GM19099 (cell line): ENCODE measurements around the gene PAX7.

Experiments used
- POLR2A ChIP-seq: IDR thresholded peaks from 3 replicates; pipeline ENCODE4 v1.6.1; 2011; ENCODE audit warnings: low read depth; ENCODE audit not compliant: insufficient read length; ENCODE audit errors: extremely low read depth

The PAX7 gene

DNA sequence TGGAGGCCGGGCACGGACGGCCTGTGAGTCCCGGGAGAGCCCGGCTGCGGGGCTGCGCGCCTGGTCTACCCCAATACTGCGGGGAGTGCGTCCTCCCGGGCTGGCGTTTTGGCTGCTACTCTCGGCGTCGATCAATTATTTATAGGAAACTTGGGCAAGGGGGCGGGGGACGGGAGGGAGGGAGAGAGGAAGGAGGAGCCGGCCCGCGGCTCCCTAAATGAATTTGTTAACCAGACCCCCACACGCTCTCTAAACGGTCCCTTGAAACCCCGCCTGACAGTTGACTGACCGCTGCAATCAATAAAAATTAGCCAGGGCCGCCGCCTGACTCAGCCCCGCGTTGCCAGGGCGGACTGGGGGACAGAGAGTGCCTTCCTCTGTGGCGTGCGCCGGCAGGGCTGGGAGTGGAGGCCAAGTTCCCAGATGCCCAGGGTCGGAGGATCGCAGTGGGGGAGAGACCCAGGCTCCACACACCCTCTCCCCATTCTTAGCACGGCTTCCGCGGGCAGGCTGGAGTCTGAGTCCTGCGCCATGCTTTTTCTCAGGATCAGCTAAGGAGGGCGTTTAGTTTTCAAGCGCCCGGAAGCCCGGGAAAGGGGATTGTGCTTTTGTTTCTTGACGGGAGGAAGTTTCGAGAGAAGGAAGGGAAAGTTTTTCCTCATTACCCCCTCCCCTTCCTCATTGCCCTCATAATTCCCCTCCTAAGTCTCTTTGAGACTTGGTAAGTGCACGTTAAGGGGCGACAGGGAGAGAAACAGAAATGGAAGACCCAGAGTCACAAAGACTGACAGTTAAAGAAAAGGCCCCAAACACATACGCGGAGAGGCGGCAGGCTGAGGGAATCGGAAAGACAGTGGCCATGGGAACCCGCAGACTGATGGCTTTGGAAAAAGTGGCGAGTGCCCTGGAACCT, 6.2 kb downstream of the PAX7 start:
- TF ChIP-seq POLR2A, result no peak

DNA sequence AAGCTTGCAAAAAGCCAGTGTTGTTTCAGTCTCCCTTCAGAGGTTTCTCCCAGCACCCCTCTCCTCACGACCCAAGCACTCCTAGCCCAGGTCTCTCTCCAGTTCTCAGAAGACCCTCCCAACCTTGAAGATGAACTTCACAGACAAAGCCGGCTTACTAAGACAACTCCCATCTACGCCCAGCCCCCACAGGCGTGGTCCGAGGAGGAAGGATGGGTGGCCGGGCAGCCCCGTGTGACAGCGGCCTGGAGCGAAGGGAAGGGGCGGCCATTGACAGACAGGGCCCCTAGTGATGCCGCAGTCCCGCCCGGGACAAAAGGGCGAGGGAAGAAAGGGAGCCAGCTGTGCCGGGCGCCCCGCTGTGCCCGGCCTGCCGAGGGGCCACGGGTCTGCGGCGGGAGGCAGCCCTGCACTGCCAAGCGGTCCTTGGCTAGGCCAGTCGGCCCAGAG, 6.9 kb downstream of the PAX7 start:
- TF ChIP-seq POLR2A, result no peak

DNA sequence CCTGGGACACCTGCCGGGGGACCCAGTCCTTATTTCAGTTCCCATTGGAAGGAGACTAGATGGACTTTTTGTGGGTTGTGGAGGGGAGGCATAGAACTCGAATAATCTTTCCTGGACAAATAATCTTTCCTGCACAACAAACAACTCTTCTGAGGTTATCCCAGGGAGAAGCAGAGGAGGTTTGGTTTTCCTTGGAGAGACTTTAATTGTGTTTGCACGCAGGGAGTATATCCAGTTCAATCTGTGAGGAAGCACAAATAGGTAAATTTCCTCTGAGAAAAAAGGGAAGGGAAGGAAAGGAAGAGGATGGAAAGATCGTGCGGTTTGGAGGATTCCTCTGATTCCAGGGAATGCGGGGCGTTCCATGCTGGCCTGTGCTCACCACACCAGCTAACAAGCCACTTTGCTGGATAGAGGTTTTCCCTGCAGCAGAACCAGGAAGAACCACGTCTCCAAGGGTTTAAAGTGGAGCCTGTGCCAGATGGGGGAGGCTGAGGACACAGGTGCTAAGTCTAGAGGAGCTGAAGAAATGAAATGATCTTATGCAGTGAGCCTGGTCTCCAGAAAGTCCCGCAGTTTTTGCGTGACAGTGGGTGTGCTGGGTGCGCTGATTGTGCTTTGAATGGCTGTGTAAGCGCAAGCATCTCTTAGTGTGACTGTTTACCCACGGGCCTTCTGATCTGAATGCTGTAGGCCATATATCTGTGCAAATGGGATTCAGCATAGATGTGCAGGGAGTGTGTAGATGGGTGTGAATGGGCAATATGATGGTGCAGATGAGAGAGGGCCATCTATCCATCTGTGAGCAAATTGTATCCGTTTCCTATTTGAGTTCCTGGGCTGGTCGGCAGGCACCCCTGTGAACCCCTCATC, 7.6 kb downstream of the PAX7 start:
- no peak for TF ChIP-seq POLR2A

DNA sequence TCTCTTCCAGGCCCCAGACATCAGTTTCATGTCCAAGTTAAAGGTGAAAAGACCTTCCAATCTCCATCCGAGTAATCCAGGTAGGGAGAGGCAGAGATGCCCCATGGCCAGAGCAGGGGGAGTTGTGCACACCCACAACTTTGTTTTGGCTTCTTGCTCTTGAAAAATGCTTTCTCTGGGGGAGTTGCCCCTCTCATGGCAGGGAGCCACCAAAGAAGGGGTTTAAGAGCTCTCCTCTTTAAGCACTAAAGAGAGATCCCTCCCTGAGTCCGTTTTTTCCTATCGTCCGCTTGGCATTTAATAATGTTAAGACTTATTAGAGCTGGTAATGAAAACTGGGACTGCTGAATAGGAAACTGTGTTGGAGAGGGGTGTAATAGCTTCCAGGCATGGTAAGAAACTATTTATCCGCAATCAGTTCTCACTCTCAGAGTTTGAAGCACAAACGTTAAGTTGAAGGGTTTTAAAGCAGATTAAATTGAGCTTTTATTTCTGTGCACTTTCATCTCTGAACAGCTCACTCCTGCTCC, 8.3 kb downstream of the PAX7 start:
- TF ChIP-seq POLR2A, result no peak

DNA sequence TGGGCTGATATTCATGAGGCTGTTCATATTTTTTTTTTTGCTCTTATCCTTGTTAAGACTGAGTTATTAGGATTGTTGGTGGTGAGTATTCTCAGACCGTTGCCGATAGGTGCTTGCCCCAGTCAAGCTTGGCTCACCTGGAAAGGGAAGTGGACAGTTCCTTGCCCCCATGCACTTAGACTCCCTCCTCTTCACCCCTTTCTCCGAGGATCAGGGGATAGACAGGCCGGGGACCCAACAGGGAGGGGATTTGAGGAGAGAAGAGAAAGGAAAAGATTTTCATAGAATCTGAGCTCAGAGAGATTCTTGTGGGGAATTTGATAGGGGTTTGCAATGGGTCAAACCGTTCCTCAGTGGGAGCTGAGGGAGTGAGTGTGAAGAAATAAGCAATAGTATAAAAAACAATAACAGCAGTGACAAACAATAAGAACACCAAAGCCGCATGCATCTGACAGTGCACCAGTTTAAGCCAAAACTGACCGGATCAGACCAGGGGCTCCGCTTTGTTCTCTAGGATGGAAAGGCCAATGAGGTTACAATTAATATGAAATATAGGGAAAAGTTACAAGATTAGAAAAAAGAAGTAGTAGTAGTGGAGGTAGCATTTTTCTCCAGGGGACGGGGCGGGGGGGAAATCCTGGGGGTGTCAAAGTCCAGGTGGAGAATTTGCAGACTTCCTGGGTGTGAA, 8.9 kb downstream of the PAX7 start:
- TF ChIP-seq POLR2A, result no peak

DNA sequence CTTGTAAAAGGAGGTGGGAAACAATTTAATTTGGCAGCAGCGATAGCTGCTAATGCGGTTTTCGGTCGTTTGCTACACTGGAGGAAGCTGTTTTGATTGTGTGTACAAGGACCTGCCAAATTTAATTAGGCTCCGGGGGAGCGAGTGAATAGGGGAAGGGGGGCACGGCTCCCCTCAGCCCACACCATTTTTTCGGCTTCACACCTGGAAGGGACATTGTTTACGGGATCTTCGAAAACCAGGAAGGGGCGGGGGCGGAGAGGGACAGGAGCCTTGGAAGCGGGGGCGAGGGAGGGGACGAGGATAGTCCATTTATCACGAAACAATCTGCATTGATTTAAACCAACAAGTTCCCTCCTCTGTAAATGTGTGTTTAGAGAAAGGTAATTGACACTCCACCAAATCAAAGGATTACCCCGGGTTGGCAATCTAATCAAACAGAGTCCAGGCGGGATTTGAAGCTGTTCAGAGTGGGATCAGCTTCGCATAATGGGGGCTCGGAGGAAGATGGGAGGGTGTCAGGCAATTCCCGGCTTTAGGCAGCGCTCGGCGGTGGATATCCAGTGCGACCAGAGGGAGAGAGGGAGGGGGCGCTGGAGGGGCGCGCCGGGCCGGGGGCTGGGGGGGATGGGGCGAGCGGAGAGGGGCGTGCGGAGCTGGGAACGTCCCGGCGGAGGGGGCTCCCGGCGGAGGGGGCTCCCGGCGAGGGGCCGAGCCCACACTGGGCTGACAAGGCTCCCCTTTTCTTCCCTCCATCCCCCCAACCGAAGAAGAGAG, 9.8 kb downstream of the PAX7 start:
- no peak for TF ChIP-seq POLR2A

DNA sequence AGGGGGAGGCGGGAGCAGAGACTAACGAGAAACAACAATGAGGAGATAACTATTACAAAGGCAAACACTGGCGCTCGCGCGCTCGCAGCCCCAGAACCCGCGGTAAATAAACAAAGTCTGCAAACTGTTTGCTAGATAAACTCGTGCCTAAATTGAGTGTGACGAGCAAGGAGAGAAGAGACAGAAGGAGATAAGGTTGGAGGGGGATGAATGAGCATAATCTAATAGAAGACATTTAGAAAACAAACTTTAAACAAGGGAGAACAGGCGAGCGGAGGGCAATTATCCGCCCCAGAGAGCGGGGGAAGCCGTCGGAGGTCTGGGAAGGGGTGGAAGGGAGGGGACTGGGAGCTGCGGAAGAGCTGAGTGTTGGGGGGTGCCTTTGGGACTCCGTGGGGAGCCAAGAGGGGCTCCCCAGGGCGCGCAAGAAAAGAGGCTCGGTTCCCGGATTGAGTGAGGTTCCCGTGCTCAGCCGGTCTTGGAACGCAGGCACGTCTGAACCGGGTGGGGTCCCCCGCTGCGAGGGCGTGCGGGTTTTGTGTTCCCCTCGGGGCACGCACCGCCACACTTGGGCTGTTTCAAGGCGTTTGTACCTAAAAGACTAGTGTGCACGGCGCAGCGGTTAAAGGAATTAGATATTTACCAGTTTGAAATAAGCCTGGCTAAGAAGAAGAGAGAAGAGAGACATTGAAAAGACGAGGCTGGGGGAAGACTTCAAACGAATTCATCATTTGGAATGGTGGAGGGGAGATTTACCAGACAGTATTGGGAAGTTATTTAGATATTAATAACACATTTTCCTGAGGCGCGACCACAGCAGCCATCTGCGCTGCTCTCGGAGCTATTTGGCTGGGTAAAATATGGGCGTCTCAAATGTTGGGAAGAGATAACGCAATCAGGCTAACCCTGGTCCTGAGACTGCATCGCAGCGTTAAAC, 10.6 kb downstream of the PAX7 start:
- no peak for TF ChIP-seq POLR2A

DNA sequence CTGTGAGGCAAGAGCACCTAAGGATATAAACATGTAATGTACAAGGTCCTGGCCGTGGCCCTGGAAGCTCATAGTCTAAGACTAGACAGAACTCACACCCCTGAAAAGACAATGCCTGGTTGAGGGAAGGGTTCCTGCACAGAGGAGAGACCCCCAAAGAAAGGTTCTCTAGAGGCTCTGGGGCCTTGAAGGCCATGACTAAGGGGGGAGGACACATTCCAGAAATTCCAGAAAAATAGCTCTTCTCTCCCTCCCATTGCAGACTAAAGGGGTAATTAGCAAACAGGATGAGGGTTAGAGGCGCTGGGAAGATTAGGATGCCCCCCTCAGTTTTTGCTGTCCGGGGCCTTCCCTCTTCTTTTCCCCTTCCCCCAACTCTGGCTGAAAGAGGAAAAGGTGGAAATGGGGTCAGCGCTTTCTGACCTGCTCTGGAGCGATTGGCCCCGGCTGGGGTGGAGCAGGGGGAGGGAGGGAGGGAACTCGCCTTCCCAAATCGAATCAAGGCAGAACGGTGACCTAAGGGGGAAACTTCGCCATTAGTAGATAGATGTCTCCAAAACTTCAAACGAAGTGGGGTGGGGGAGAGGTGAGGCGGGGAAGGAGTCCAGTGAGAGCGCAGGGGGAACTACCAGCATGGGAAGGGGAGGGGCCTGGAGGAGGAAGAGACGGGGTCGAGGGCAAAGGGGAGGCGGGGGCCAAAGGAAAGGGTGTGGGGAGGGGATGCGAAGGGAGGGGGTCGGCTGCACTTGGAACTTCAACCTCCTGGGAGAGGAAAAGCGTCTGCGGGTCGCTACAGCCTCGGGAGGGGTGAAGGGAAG, 11.8 kb downstream of the PAX7 start:
- TF ChIP-seq POLR2A, result no peak

DNA sequence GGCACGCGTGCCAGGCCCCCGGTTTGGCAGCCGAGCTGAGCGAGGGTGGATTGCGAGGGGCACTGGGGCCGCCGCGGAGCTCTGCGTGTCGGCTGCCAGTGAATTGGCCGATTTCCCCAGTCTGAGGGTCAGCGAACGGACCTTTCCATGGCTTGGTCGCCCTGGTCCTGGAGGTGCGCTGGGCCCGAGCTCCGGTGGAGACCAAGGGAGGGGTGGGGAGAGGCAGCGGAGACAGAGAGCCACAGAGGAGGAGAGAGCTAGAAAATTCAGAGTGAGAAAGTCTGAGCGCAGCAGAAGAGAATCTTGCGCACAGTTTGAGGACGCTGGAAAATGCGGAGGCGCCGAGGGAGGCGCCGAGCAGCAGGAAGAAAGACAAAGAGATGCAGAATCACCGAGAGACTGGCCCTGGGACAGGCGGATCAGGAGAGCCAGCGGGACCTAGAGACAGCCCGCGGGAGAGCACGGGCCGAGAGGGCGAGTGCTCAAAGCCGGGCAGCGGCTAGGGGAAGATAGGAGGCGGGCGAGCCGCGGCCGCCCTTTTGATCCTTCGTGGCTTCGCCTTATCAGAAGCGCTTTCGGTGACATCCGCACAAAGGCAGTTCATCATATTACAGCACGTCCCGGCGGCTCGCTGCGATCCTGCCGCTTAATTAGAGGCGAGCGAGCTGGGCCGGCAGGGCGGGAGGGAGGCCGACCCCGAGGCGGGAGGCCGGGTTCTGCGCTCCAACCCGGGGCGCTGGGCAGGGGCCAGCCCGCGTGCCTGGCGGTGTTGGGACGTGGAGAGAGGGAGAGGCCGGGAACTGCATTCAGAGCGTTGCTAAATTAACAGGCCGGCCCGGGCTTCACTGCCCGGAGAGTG, 12.7 kb downstream of the PAX7 start:
- no peak for TF ChIP-seq POLR2A

DNA sequence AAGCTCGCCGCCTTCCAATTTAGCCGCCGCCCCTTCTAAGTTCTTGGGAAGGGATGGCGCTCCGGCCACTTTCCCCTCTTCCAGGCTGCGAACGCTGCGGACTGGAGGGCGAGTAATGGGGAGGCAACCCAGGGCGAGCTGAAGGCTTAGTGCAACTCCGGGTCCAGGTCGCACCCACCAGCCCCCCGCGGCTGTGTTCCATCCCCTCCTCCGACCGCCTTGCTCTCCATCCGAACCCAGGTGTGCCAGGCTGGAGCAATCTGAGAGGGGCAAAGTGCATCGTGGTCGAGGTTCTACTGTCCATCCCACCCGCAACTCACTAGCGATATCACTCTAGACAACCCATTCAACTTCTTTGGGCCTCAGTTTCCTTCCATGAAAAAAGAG, 13.4 kb downstream of the PAX7 start:
- TF ChIP-seq POLR2A, result no peak

DNA sequence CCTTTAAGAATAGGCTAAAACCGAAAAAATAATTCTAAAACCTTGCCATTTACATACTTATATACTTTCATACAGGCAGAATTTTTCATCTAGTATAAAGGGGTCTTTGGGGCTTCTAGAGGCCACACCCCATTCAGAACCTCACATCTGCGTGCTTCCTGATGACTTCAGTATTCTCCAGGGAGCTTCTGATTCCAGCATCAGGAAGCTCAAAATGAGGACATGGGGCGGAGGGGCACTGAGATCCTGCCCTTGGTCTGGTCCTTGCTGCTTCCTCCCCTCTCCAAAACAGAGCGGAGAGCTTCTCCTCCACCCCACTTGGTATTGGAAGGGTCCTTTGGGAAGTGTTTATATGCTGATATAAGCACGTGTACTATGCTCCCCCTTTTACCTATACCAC, 13.8 kb downstream of the PAX7 start:
- TF ChIP-seq POLR2A, result no peak
